CD4-positive, CD25-positive, alpha-beta regulatory T cell (primary cell): ENCODE measurements around the gene GLG1. TPM values are rescaled to one million over a fixed set of nuclear protein-coding genes. Genes with fewer than 3 reads are reported as not detected.

Source experiments
- ATAC-seq, 2 donors: fragments of 150-1000 bp; cut with Tn5 transposase; one replicate each; pipeline ENCODE4 v1.10.0; 2021; ENCODE audit warnings: low read depth in 2 of 2, moderate number of reproducible peaks in 2 of 2, moderate library complexity in 1 of 2
- DNase-seq, 3 donors: peaks; one replicate each; pipeline versions ENCODE4 v3.0.0 to v3.0.0-alpha.2; 2012 to 2022; ENCODE audit warnings: mixed read lengths in 1 of 3
- H3K27ac ChIP-seq: one replicate; pipeline ENCODE4 v1.7.0; 2013; ENCODE audit warnings: mild to moderate bottlenecking, low read length; ENCODE audit not compliant: insufficient read depth, poor library complexity, severe bottlenecking
- H3K27me3 ChIP-seq: one replicate; pipeline ENCODE4 v1.7.0; 2013; ENCODE audit warnings: low read length; ENCODE audit not compliant: control insufficient read depth, insufficient read depth
- H3K36me3 ChIP-seq: one replicate; pipeline ENCODE4 v1.7.0; 2013; ENCODE audit warnings: mild to moderate bottlenecking, low read length, moderate library complexity; ENCODE audit not compliant: control insufficient read depth, insufficient read depth
- H3K4me1 ChIP-seq: 2 replicates; pipeline ENCODE4 v1.7.0; 2013; ENCODE audit warnings: mild to moderate bottlenecking, low read length; ENCODE audit not compliant: insufficient read depth, control insufficient read depth, poor library complexity, severe bottlenecking
- H3K4me3 ChIP-seq: one replicate; pipeline ENCODE4 v1.7.0; 2013; ENCODE audit warnings: low read depth, mild to moderate bottlenecking, low read length, moderate library complexity
- H3K9me3 ChIP-seq, 2 experiments: 1 replicate in 1 of 2; 2 replicates in 1 of 2; pipeline ENCODE4 v1.7.0; 2013; ENCODE audit warnings: low read length in 2 of 2, mild to moderate bottlenecking in 1 of 2, moderate library complexity in 1 of 2; ENCODE audit not compliant: control insufficient read depth in 2 of 2
- H3K27ac Mint-ChIP-seq, 3 donors: one replicate each; pipeline ENCODE4 v1.8.0; 2020 to 2022; ENCODE audit warnings: mild to moderate bottlenecking in 3 of 3, mixed read lengths in 3 of 3, moderate library complexity in 2 of 3
- H3K27me3 Mint-ChIP-seq: one replicate; pipeline ENCODE4 v1.8.0; 2022; ENCODE audit warnings: mild to moderate bottlenecking, mixed read lengths
- H3K36me3 Mint-ChIP-seq: one replicate; pipeline ENCODE4 v1.8.0; 2020; ENCODE audit warnings: mixed read lengths
- H3K4me1 Mint-ChIP-seq, 4 donors: one replicate each; pipeline ENCODE4 v1.8.0; 2020 to 2022; ENCODE audit warnings: mixed read lengths in 4 of 4, mild to moderate bottlenecking in 1 of 4
- H3K4me3 Mint-ChIP-seq, 4 donors: one replicate each; pipeline ENCODE4 v1.8.0; 2020 to 2022; ENCODE audit warnings: mild to moderate bottlenecking in 4 of 4, mixed read lengths in 4 of 4, moderate library complexity in 3 of 4
- H3K9me3 Mint-ChIP-seq, 7 donors: one replicate each; pipeline ENCODE4 v1.8.0; 2020 to 2022; ENCODE audit warnings: mixed read lengths in 7 of 7, mild to moderate bottlenecking in 3 of 7, moderate library complexity in 2 of 7
- polyA plus RNA-seq, 4 donors: library from polyadenylated mRNA; unstranded; fragments of 300-500 nt; fragmentation: Illumina TruSeq; gene quantifications; one replicate each; pipeline ENCODE4 v1.2.3, GENCODE V29; 2021
- total RNA-seq: library from RNA; stranded (reverse); gene quantifications from one replicate; pipeline ENCODE4 v1.2.3, GENCODE V29; 2022

GLG1 gene
- total and polyA plus RNA-seq, 5 donors from 2014 or later, result 147 to 202 (median 153) TPM

DNA sequence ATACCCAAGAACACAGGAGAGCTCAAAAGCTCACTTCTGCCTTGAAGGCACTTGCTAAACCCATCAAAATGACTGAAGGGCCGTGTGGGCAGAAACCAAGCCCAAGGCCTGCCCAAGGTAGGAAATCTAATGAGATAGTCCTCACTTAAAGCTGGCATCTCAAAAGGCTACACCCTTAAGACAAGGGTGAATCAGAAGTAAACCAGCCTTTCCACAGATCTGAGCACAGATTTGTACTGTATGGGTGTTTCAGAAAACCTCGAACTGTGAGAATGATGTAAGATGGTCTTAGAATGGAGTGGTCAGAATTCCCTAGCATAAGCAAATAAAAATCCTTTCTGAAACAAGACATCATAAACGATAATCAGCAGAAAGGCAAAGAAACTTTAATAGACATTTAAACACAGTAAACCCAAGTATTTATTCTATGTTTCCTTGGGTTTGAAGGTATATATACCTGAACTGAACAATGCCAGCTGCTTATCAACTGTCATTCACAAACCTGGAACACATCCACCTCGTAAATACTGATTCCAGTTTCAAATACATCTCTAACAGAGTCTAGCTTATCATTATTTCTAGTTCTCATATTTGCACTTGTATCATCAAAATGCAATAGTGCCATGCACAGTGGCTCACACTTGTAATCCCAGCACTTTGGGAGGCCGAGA is 37.8 kb downstream of the GLG1 start:
- peaks cover 0 to 2% (median 0%) of the 10 kb centered on the region in 7 donors for H3K9me3 Mint-ChIP-seq
- peak overlapping the region in 1 of 3 donors; percentile 91 for H3K27ac Mint-ChIP-seq
- H3K9me3 ChIP-seq, result no peaks in the 10 kb centered on the region
- peaks cover 67% of the 10 kb centered on the region for H3K4me1 ChIP-seq
- peaks cover 48 to 85% (median 71%) of the 10 kb centered on the region in 4 donors for H3K4me1 Mint-ChIP-seq
- DNase-seq (no peak), ATAC-seq (no peak)
- no peaks in the 10 kb centered on the region for H3K27me3 Mint-ChIP-seq
- H3K36me3 ChIP-seq, result no peaks in the 10 kb centered on the region
- no peaks in the 10 kb centered on the region for H3K27me3 ChIP-seq
- H3K27ac ChIP-seq, result no peak overlapping the region
- H3K36me3 Mint-ChIP-seq, result peaks cover 13% of the 10 kb centered on the region
- H3K4me3 ChIP-seq, result peak overlapping the region; percentile 38
- peak overlapping the region in 1 of 4 donors; percentile 49 for H3K4me3 Mint-ChIP-seq

DNA sequence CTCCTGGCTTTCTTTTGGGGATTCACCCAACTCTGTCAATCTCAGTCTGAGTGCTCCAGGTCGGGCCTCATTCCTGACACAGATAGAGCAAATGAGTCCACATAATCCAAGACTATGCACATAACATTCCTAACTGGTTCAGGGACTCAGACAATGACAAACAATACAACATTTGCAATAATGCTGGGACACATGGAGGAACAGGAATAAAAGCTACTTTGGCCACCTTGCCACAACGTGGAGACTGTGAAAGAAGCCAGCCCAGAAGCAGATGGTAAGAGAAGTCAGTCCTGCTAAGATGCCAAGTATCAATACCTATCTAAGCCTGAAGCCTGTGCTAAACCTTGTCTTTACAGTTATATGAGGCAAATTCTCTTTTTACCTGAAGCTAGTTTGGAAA is 39.0 kb downstream of the GLG1 start:
- H3K27ac Mint-ChIP-seq, result peak overlapping the region in 2 of 3 donors; percentile 68 to 91
- ATAC-seq, result no peak
- H3K4me1 ChIP-seq, result peaks cover 65% of the 10 kb centered on the region

DNA sequence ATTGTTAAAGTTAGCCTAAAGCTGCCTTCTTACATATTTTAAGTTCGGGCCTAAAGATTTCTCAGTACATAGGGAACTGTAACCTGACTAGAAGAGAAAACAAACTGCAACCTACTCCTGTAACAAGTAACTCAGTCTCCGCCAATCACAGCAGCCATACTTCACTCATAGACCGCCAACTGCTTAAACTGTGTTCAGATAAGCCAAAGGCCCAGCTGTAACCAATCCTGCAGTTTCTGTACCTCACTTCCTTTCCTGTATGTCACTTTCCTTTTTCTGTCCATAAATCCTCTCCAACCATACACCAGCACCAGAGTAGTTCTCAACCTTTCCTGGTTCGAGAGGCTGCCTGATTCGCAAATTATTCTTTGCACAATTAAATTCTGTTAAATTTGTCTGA is 41.5 kb downstream of the GLG1 start:
- DNase-seq, result no peak
- Mint-ChIP-seq H3K4me1 (peaks cover 56 to 91% (median 71%) of the 10 kb centered on the region in 4 donors), H3K27ac (peak overlapping the region; percentile 61 to 89 (median 80)), H3K4me3 (peak overlapping the region in 2 of 4 donors; percentile 23 to 44), H3K27me3 (no peaks in the 10 kb centered on the region), H3K9me3 (peaks cover 0 to 2% (median 0%) of the 10 kb centered on the region in 7 donors), H3K36me3 (peaks cover 20% of the 10 kb centered on the region)
- ATAC-seq, result no peak
- Histone ChIP-seq H3K36me3 (no peaks in the 10 kb centered on the region), H3K27ac (no peak overlapping the region), H3K27me3 (no peaks in the 10 kb centered on the region), H3K9me3 (no peaks in the 10 kb centered on the region), H3K4me3 (no peak overlapping the region), H3K4me1 (peaks cover 52% of the 10 kb centered on the region)

More for the DNA sequence above, 39.0 kb downstream of the GLG1 start:
- H3K9me3 ChIP-seq, result no peaks in the 10 kb centered on the region
- H3K4me1 Mint-ChIP-seq, result peaks cover 45 to 88% (median 75%) of the 10 kb centered on the region in 4 donors
- H3K36me3 ChIP-seq, result no peaks in the 10 kb centered on the region
- peaks cover 0 to 2% (median 0%) of the 10 kb centered on the region in 7 donors for H3K9me3 Mint-ChIP-seq
- peak overlapping the region in 3 of 4 donors; percentile 41 to 62 (median 54) for H3K4me3 Mint-ChIP-seq
- peaks cover 22% of the 10 kb centered on the region for H3K36me3 Mint-ChIP-seq
- peak overlapping the region; percentile 15 for H3K4me3 ChIP-seq
- no peak overlapping the region for H3K27ac ChIP-seq
- no peaks in the 10 kb centered on the region for H3K27me3 Mint-ChIP-seq
- H3K27me3 ChIP-seq, result no peaks in the 10 kb centered on the region
- DNase-seq, result no peak

DNA sequence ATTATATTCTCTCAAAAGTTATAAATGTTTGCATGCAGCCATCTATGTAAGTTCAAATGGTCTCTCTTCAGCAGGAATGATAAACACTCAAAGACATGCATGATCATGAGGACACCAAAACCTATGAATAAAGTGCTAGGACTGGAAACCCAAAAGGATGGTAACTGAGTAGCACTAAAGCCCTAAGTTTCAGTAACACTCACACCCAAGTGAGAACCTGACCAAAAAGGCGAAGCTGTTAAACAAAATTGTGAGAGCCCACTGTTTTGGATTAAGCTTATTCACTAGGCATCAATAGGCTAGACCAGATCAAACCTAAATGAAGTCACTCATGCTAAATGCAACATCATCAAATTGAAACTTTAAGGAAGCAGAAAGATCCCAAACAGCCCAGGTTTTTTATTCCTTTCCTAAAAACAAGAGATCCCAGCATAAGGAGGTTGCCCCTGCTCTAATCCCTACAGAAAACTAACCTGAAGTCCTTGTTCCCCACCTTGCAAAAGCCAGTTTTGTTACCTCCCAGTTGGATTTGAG is 42.4 kb downstream of the GLG1 start:
- peaks cover 54 to 91% (median 71%) of the 10 kb centered on the region in 4 donors for H3K4me1 Mint-ChIP-seq
- ATAC-seq (no peak), DNase-seq (no peak)
- H3K36me3 ChIP-seq, result peaks cover 2% of the 10 kb centered on the region
- H3K4me3 Mint-ChIP-seq, result peak overlapping the region in 2 of 4 donors; percentile 15 to 36
- no peaks in the 10 kb centered on the region for H3K27me3 Mint-ChIP-seq
- no peaks in the 10 kb centered on the region for H3K27me3 ChIP-seq
- peaks cover 44% of the 10 kb centered on the region for H3K4me1 ChIP-seq
- no peak overlapping the region for H3K4me3 ChIP-seq
- H3K36me3 Mint-ChIP-seq, result peaks cover 20% of the 10 kb centered on the region
- no peak overlapping the region for H3K27ac ChIP-seq
- H3K27ac Mint-ChIP-seq, result peak overlapping the region in 2 of 3 donors; percentile 32 to 80
- peaks cover 0 to 2% (median 0%) of the 10 kb centered on the region in 7 donors for H3K9me3 Mint-ChIP-seq
- H3K9me3 ChIP-seq, result no peaks in the 10 kb centered on the region

DNA sequence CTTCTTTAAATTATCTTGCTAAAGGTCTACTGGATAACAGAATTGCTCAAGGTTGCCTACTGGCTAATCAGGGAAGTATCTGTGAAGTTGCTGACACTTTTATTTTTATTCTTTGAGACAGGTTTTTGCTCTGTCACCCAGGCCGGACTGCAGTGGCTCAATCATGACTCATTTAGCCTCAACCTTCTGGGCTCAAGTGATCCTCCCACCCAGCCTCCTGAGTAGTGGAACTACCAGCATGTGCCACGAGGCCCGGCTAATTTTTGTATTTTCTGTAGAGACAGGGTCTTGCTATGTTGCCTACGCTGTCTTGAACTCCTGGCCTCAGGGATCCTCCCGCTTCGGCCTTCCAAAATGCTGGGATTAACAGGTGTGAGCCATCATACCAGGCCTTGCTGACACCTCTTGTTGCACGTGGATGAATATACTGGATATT is 43.1 kb downstream of the GLG1 start:
- Mint-ChIP-seq H3K27me3 (no peaks in the 10 kb centered on the region), H3K4me3 (peak overlapping the region in 1 of 4 donors; percentile 15), H3K36me3 (peaks cover 20% of the 10 kb centered on the region), H3K27ac (peak overlapping the region; percentile 32 to 80 (median 56)), H3K4me1 (peaks cover 57 to 90% (median 71%) of the 10 kb centered on the region in 4 donors), H3K9me3 (peaks cover 0 to 2% (median 0%) of the 10 kb centered on the region in 7 donors)
- H3K36me3 ChIP-seq, result peaks cover 4% of the 10 kb centered on the region
- ATAC-seq, result peak; percentile 17 to 47
- H3K4me1 ChIP-seq, result peaks cover 45% of the 10 kb centered on the region
- no peaks in the 10 kb centered on the region for H3K9me3 ChIP-seq
- no peak overlapping the region for H3K4me3 ChIP-seq
- H3K27ac ChIP-seq, result no peak overlapping the region
- no peaks in the 10 kb centered on the region for H3K27me3 ChIP-seq
- DNase-seq, result peak in 1 of 3 donors; percentile 18

DNA sequence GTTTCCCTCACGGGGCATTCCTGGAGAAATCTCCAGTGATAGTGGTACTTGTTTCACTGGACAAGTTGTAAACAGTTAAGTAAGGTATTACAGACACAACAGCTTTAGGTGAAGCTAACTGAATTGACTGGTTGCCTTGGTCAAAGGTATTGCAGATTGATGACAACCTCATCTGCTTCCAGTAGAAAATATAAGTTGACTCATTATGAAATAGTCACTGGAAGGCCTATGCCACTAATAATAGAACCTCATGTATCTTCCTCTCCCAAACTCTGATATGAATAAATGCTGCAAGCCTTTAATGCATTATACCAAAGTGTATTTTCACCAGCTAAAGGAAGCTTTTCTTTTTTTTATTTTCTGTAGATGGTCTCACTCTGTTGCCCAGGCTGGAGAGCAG is 44.8 kb downstream of the GLG1 start:
- H3K4me1 ChIP-seq, result peaks cover 35% of the 10 kb centered on the region
- no peak overlapping the region for H3K4me3 ChIP-seq
- no peaks in the 10 kb centered on the region for H3K27me3 ChIP-seq
- Mint-ChIP-seq H3K4me3 (no peak overlapping the region), H3K4me1 (peaks cover 48 to 90% (median 67%) of the 10 kb centered on the region in 4 donors), H3K9me3 (no peaks in the 10 kb centered on the region), H3K27ac (peak overlapping the region in 2 of 3 donors; percentile 60 to 80), H3K27me3 (no peaks in the 10 kb centered on the region), H3K36me3 (peaks cover 17% of the 10 kb centered on the region)
- no peak overlapping the region for H3K27ac ChIP-seq
- DNase-seq, result no peak
- H3K9me3 ChIP-seq, result no peaks in the 10 kb centered on the region
- no peak for ATAC-seq
- H3K36me3 ChIP-seq, result peaks cover 11% of the 10 kb centered on the region

DNA sequence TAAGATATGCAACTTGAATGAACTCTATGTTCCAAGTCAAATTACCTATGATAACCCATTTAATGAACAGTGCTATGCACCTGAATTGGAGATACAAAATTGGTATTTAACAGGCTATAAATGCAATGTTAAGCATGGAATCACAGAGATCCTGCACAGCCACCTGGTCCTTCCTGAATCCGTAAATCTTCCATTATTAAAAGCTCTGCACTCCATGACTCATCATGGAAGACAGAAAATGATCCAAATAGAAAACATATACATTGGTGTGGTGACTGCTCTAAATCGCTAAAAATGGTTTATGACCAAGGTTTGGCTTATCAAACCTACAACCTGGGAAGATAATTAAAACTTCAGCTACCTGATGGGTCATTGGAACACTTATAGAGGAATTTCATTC is 45.3 kb downstream of the GLG1 start:
- no peak overlapping the region for H3K27ac ChIP-seq
- no peaks in the 10 kb centered on the region for H3K27me3 Mint-ChIP-seq
- H3K27ac Mint-ChIP-seq, result peak overlapping the region in 2 of 3 donors; percentile 19 to 60
- DNase-seq (no peak), ATAC-seq (no peak)
- peaks cover 17% of the 10 kb centered on the region for H3K36me3 Mint-ChIP-seq
- H3K4me3 ChIP-seq, result no peak overlapping the region
- H3K4me1 Mint-ChIP-seq, result peaks cover 46 to 89% (median 65%) of the 10 kb centered on the region in 4 donors
- H3K9me3 Mint-ChIP-seq, result no peaks in the 10 kb centered on the region
- H3K4me1 ChIP-seq, result peaks cover 31% of the 10 kb centered on the region
- H3K36me3 ChIP-seq, result peaks cover 11% of the 10 kb centered on the region
- no peak overlapping the region for H3K4me3 Mint-ChIP-seq
- no peaks in the 10 kb centered on the region for H3K9me3 ChIP-seq
- no peaks in the 10 kb centered on the region for H3K27me3 ChIP-seq
